CD14-positive monocyte (primary cell): ENCODE results near the gene PFKL. TPM values are rescaled to one million over a fixed set of nuclear protein-coding genes. Genes with fewer than 3 reads are reported as not detected.
A peak's percentile ranks its signal among the peaks of the same experiment; 100 is the strongest.

Source experiments
- DNase-seq, 3 donors: peaks; one replicate each; pipeline ENCODE4 v3.0.0-alpha.2; 2011 to 2022
- H2AFZ ChIP-seq: 2 replicates; pipeline ENCODE4 v1.6.0; 2012; ENCODE audit warnings: mild to moderate bottlenecking, low read depth, low read length, inconsistent platforms; ENCODE audit not compliant: insufficient read depth, poor library complexity, severe bottlenecking
- H3K27ac ChIP-seq, 2 donors: 1 replicate in 1 of 2; 2 replicates in 1 of 2; pipeline ENCODE4 v1.5.1; 2012 to 2013; ENCODE audit warnings: low read length in 2 of 2, control low read depth in 1 of 2, inconsistent platforms in 1 of 2, low read depth in 1 of 2, mild to moderate bottlenecking in 1 of 2
- H3K27me3 ChIP-seq, 2 donors: one replicate each; pipeline versions ENCODE4 v1.6.0 to v1.6.1; 2011 to 2013; ENCODE audit warnings: low read length in 2 of 2; ENCODE audit not compliant: control insufficient read depth in 2 of 2, insufficient read depth in 2 of 2
- H3K36me3 ChIP-seq, 2 donors: replicated peaks in 1 of 2; 1 replicate in 1 of 2; 2 replicates in 1 of 2; pipeline versions ENCODE4 v1.5.1 to v1.6.1; 2012 to 2013; ENCODE audit warnings: low read length in 2 of 2, control low read depth in 1 of 2, inconsistent platforms in 1 of 2, mild to moderate bottlenecking in 1 of 2; ENCODE audit not compliant: insufficient read depth in 2 of 2, control insufficient read depth in 1 of 2
- H3K4me1 ChIP-seq, 2 donors: 1 replicate in 1 of 2; 2 replicates in 1 of 2; pipeline versions ENCODE4 v1.5.1 to v1.6.1; 2012 to 2013; ENCODE audit warnings: low read length in 2 of 2, control low read depth in 1 of 2, inconsistent platforms in 1 of 2, mild to moderate bottlenecking in 1 of 2, moderate library complexity in 1 of 2; ENCODE audit not compliant: insufficient read depth in 2 of 2, control insufficient read depth in 1 of 2
- H3K4me2 ChIP-seq: replicated peaks from 2 replicates; pipeline ENCODE3; 2012; ENCODE audit warnings: low read length, moderate library complexity, mild to moderate bottlenecking; ENCODE audit not compliant: poor library complexity, severe bottlenecking; ENCODE audit errors: extremely low read depth
- H3K4me3 ChIP-seq, 3 experiments: fragments of 200-600 bp in 1 of 3; sonication (generic) in 1 of 3; replicated peaks in 1 of 3; 1 replicate in 2 of 3; 2 replicates in 1 of 3; pipeline ENCODE4 v1.5.1; 2011 to 2013; ENCODE audit warnings: low read length in 3 of 3, mild to moderate bottlenecking in 3 of 3, control low read depth in 2 of 3, low read depth in 2 of 3, inconsistent platforms in 1 of 3, moderate library complexity in 1 of 3
- H3K79me2 ChIP-seq: 2 replicates; pipeline ENCODE4 v1.6.0; 2012; ENCODE audit warnings: mild to moderate bottlenecking, control low read depth, inconsistent platforms, low read length, moderate library complexity; ENCODE audit not compliant: insufficient read depth
- H3K9ac ChIP-seq: 2 replicates; pipeline ENCODE4 v1.6.0; 2017; ENCODE audit warnings: low read length, mild to moderate bottlenecking; ENCODE audit not compliant: insufficient read depth, poor library complexity, severe bottlenecking
- H3K9me3 ChIP-seq, 2 donors: replicated peaks in 1 of 2; 1 replicate in 1 of 2; 2 replicates in 1 of 2; pipeline versions ENCODE4 v1.5.1 to v1.6.1; 2012 to 2013; ENCODE audit warnings: low read length in 2 of 2, control low read depth in 1 of 2; ENCODE audit not compliant: control insufficient read depth in 1 of 2, insufficient read depth in 1 of 2
- H4K20me1 ChIP-seq: 2 replicates; pipeline ENCODE4 v1.6.0; 2012; ENCODE audit warnings: mild to moderate bottlenecking, low read length, control low read depth, moderate library complexity; ENCODE audit not compliant: insufficient read depth
- H3K27ac Mint-ChIP-seq, 7 donors: one replicate each; pipeline ENCODE4 v1.8.0; 2020; ENCODE audit warnings: mild to moderate bottlenecking in 7 of 7, mixed read lengths in 7 of 7, moderate library complexity in 6 of 7, inconsistent platforms in 2 of 7
- H3K27me3 Mint-ChIP-seq, 3 donors: one replicate each; pipeline ENCODE4 v1.8.0; 2021 to 2022; ENCODE audit warnings: low read depth in 3 of 3, mild to moderate bottlenecking in 3 of 3, mixed read lengths in 3 of 3, moderate library complexity in 3 of 3, inconsistent platforms in 1 of 3
- H3K36me3 Mint-ChIP-seq, 2 donors: one replicate each; pipeline ENCODE4 v1.8.0; 2020; ENCODE audit warnings: mixed read lengths in 2 of 2, inconsistent platforms in 1 of 2, mild to moderate bottlenecking in 1 of 2
- H3K4me1 Mint-ChIP-seq: one replicate; pipeline ENCODE4 v1.8.0; 2020; ENCODE audit warnings: mild to moderate bottlenecking, mixed read lengths
- H3K4me3 Mint-ChIP-seq, 2 donors: one replicate each; pipeline ENCODE4 v1.8.0; 2020; ENCODE audit warnings: mild to moderate bottlenecking in 2 of 2, mixed read lengths in 2 of 2, moderate library complexity in 1 of 2
- H3K9me3 Mint-ChIP-seq, 7 donors: one replicate each; pipeline ENCODE4 v1.8.0; 2020 to 2022; ENCODE audit warnings: mixed read lengths in 7 of 7, mild to moderate bottlenecking in 6 of 7, moderate library complexity in 6 of 7, inconsistent platforms in 2 of 7
- WGBS: methylation state at CpG from one replicate; pipeline ENCODE4 v1.1.5; 2013; ENCODE audit warnings: missing lambda C conversion rate; ENCODE audit not compliant: insufficient coverage; 5-methylcytosine and 5-hydroxymethylcytosine counted together
- intact Hi-C, 2 donors: fragments of 100-400 bp; cut with micrococcal nuclease; formaldehyde crosslinking; loops; one replicate each; pipeline versions ENCODE4 v1.15.0 to v1.15.1; 2023
- polyA plus RNA-seq, 3 donors: library from polyadenylated mRNA; depleted of rRNA in 1 of 3; unstranded in 2 of 3; stranded (reverse) in 1 of 3; fragments of 300-500 nt in 2 of 3; fragments of >200 nt in 1 of 3; fragmentation: Illumina TruSeq in 2 of 3; gene quantifications; 1 replicate in 2 of 3; 2 replicates in 1 of 3; pipeline ENCODE4 v1.2.3, GENCODE V29; 2012 to 2021
- TF ChIP-seq, protein P1 (sequence below): fragments of 200-600 bp; IDR thresholded peaks from one replicate; pipeline ENCODE4 v1.8.0; 2022; ENCODE audit warnings: antibody characterized with exemption, mild to moderate bottlenecking

PFKL gene
- polyA plus RNA-seq, 3 donors, result 105 to 133 (median 113) TPM

GRCh38 chr21:44303490-44303981, 3.7 kb downstream of the PFKL start:
- no peak overlapping the region for H3K27ac ChIP-seq
- H3K4me3 Mint-ChIP-seq, result peak overlapping the region in 1 of 2 donors; percentile 4
- H3K4me3 ChIP-seq, result no peak overlapping the region
- H3K4me1 ChIP-seq, result peaks cover 25 to 36% of the 10 kb centered on the region in 2 donors
- H3K9me3 Mint-ChIP-seq, result no peaks in the 10 kb centered on the region
- peaks cover 41% of the 10 kb centered on the region for H3K4me1 Mint-ChIP-seq
- no peaks in the 10 kb centered on the region for H3K9me3 ChIP-seq
- peaks cover 71% of the 10 kb centered on the region for H3K79me2 ChIP-seq
- TF ChIP-seq, protein P1, sequence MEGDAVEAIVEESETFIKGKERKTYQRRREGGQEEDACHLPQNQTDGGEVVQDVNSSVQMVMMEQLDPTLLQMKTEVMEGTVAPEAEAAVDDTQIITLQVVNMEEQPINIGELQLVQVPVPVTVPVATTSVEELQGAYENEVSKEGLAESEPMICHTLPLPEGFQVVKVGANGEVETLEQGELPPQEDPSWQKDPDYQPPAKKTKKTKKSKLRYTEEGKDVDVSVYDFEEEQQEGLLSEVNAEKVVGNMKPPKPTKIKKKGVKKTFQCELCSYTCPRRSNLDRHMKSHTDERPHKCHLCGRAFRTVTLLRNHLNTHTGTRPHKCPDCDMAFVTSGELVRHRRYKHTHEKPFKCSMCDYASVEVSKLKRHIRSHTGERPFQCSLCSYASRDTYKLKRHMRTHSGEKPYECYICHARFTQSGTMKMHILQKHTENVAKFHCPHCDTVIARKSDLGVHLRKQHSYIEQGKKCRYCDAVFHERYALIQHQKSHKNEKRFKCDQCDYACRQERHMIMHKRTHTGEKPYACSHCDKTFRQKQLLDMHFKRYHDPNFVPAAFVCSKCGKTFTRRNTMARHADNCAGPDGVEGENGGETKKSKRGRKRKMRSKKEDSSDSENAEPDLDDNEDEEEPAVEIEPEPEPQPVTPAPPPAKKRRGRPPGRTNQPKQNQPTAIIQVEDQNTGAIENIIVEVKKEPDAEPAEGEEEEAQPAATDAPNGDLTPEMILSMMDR, result no peak
- no peak overlapping the region for H3K9ac ChIP-seq
- H3K36me3 Mint-ChIP-seq, result peaks cover 22 to 23% of the 10 kb centered on the region in 2 donors
- 95% methylated on average over 9 of the region's 12 CpGs for WGBS
- H2AFZ ChIP-seq, result no peak overlapping the region
- intact Hi-C loops, result no loop called here
- peaks cover 0 to 5% (median 2%) of the 10 kb centered on the region in 3 donors for H3K27me3 Mint-ChIP-seq
- DNase-seq, result no peak
- H3K27ac Mint-ChIP-seq, result peak overlapping the region in 2 of 7 donors; percentile 42 to 70
- no peaks in the 10 kb centered on the region for H3K27me3 ChIP-seq
- peaks cover 20 to 24% of the 10 kb centered on the region in 2 donors for H3K36me3 ChIP-seq
- H3K4me2 ChIP-seq, result no peak overlapping the region
- H4K20me1 ChIP-seq, result peaks cover 79% of the 10 kb centered on the region

DNA sequence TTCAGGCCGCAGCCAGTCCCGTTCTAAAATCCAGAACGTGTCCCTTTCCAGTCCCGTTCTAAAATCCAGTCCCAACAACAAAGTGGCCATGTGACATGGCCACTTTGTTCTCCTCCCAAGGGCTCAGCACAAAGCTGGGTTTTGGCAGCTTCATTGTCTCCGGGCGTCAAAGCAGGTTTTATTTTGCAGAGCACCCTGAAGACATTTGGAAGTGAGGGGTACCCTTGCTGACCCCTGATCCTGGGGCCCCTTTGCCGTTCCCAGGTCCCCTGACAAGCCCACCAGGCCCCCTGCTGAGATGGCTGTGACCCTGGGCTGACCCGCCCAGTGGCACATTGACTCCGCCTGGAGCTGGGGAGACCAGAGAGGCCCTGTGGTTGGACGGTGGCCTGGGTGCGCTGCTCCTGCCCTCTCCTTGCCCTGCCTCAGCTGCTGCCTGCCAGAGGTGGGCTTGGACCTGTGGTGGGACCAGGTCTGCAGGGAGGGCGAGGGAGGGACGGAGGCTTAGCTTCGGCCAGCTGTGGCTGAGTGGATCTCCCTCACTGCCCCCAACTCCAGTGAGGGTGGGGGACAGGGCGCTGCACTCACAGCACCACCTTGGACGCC, 4.3 kb downstream of the PFKL start:
- Histone ChIP-seq H2AFZ (no peak overlapping the region), H3K79me2 (peaks cover 71% of the 10 kb centered on the region), H3K4me3 (no peak overlapping the region), H3K27me3 (no peaks in the 10 kb centered on the region), H3K4me2 (no peak overlapping the region), H3K4me1 (peaks cover 23 to 31% of the 10 kb centered on the region in 2 donors), H3K9me3 (no peaks in the 10 kb centered on the region), H3K27ac (no peak overlapping the region), H3K9ac (no peak overlapping the region), H4K20me1 (peaks cover 83% of the 10 kb centered on the region), H3K36me3 (peaks cover 23 to 24% of the 10 kb centered on the region in 2 donors)
- Mint-ChIP-seq H3K27ac (peak overlapping the region in 1 of 7 donors; percentile 68), H3K27me3 (peaks cover 0 to 5% (median 0%) of the 10 kb centered on the region in 3 donors), H3K9me3 (no peaks in the 10 kb centered on the region), H3K4me3 (no peak overlapping the region), H3K4me1 (peaks cover 37% of the 10 kb centered on the region), H3K36me3 (peaks cover 24 to 28% of the 10 kb centered on the region in 2 donors)
- intact Hi-C loops, result no loop called here
- no peak for DNase-seq
- 98% methylated on average over 12 of the region's 16 CpGs for WGBS
- TF ChIP-seq, protein P1, result no peak
